Measurements from ENCODE around the gene CAPN14.

The CAPN14 gene

DNA sequence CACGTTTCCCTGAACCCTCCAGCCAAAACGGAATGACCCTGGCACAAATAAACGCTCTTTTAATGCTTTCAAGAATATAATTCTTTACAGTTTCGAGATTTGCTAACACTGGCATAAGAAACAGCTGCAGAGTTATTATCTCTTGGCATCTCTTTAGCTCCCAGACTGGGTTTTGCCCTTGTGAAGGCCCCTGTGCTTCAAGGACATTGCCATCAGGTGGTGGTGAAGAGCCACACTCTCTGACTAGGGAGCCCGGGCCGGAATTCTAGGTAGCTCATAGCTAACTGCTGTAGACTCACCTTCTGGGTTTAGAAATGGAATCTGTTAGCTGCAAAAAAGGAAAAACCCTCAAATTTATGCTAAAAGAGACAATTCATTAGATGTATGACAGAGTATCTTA lies 65.8 kb downstream of the CAPN14 start:
- ChIA-PET POLR2A (no interaction called here), CTCF (interaction anchor here (0.7 to 3.7 kb wide), 8 partner anchors 11 to 439 kb away, joined by 3 to 22 read pairs (median 4); partner anchors contain the start of gene GALNT14)
- Histone ChIP-seq H3K36me3 (ENCODE audit: control insufficient read depth in 2 of 2, insufficient read depth in 1 of 2, low read length in 2 of 2) (no peaks in the 10 kb centered on the region), H3K27ac (ENCODE audit: extremely low read depth, low read depth, low read length) (no peak overlapping the region), H3K9me3 (ENCODE audit: control insufficient read depth, insufficient read depth, low read depth, low read length) (no peaks in the 10 kb centered on the region), H3K4me3 (ENCODE audit: low read depth, low read length) (no peak overlapping the region), H3K4me1 (ENCODE audit: control insufficient read depth, insufficient read depth, low read length) (no peaks in the 10 kb centered on the region)
- TF ChIP-seq ZFP69B (tag by site-specific recombination; IDR thresholded peaks at IDR 0.05) = no peak
- no peak for TF ChIP-seq KLF9 (tag by site-specific recombination; IDR thresholded peaks at IDR 0.05; ENCODE audit: low read depth)
- TF ChIP-seq, protein P1, sequence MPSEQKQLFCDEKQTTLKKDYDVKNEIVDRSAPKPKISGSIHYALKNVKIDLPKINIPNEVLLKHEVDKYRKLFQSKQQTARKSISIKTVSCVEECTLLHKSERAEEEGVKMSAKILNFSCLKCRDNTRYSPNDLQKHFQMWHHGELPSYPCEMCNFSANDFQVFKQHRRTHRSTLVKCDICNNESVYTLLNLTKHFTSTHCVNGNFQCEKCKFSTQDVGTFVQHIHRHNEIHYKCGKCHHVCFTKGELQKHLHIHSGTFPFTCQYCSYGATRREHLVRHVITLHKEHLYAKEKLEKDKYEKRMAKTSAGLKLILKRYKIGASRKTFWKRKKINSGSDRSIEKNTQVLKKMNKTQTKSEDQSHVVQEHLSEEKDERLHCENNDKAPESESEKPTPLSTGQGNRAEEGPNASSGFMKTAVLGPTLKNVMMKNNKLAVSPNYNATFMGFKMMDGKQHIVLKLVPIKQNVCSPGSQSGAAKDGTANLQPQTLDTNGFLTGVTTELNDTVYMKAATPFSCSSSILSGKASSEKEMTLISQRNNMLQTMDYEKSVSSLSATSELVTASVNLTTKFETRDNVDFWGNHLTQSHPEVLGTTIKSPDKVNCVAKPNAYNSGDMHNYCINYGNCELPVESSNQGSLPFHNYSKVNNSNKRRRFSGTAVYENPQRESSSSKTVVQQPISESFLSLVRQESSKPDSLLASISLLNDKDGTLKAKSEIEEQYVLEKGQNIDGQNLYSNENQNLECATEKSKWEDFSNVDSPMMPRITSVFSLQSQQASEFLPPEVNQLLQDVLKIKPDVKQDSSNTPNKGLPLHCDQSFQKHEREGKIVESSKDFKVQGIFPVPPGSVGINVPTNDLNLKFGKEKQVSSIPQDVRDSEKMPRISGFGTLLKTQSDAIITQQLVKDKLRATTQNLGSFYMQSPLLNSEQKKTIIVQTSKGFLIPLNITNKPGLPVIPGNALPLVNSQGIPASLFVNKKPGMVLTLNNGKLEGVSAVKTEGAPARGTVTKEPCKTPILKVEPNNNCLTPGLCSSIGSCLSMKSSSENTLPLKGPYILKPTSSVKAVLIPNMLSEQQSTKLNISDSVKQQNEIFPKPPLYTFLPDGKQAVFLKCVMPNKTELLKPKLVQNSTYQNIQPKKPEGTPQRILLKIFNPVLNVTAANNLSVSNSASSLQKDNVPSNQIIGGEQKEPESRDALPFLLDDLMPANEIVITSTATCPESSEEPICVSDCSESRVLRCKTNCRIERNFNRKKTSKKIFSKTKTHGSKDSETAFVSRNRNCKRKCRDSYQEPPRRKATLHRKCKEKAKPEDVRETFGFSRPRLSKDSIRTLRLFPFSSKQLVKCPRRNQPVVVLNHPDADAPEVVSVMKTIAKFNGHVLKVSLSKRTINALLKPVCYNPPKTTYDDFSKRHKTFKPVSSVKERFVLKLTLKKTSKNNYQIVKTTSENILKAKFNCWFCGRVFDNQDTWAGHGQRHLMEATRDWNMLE (tag by site-specific recombination; conservative IDR thresholded peaks at IDR 0.05; ENCODE audit: low read depth) = no peak
- TF ChIP-seq HOXC10 (CRISPR knock-in tag; IDR thresholded peaks at IDR 0.05) = no peak
- TF ChIP-seq ZNF10 (tag by site-specific recombination; IDR thresholded peaks at IDR 0.05) = no peak
- TF ChIP-seq, protein P2, sequence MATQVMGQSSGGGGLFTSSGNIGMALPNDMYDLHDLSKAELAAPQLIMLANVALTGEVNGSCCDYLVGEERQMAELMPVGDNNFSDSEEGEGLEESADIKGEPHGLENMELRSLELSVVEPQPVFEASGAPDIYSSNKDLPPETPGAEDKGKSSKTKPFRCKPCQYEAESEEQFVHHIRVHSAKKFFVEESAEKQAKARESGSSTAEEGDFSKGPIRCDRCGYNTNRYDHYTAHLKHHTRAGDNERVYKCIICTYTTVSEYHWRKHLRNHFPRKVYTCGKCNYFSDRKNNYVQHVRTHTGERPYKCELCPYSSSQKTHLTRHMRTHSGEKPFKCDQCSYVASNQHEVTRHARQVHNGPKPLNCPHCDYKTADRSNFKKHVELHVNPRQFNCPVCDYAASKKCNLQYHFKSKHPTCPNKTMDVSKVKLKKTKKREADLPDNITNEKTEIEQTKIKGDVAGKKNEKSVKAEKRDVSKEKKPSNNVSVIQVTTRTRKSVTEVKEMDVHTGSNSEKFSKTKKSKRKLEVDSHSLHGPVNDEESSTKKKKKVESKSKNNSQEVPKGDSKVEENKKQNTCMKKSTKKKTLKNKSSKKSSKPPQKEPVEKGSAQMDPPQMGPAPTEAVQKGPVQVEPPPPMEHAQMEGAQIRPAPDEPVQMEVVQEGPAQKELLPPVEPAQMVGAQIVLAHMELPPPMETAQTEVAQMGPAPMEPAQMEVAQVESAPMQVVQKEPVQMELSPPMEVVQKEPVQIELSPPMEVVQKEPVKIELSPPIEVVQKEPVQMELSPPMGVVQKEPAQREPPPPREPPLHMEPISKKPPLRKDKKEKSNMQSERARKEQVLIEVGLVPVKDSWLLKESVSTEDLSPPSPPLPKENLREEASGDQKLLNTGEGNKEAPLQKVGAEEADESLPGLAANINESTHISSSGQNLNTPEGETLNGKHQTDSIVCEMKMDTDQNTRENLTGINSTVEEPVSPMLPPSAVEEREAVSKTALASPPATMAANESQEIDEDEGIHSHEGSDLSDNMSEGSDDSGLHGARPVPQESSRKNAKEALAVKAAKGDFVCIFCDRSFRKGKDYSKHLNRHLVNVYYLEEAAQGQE (tag by site-specific recombination; IDR thresholded peaks at IDR 0.05) = no peak
- TF ChIP-seq, protein P3, sequence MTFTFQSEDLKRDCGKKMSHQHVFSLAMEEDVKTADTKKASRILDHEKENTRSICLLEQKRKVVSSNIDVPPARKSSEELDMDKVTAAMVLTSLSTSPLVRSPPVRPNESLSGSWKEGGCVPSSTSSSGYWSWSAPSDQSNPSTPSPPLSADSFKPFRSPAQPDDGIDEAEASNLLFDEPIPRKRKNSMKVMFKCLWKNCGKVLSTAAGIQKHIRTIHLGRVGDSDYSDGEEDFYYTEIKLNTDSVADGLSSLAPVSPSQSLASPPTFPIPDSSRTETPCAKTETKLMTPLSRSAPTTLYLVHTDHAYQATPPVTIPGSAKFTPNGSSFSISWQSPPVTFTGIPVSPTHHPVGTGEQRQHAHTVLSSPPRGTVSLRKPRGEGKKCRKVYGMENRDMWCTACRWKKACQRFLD (tag by site-specific recombination; IDR thresholded peaks at IDR 0.05) = no peak
- no peak for TF ChIP-seq ZNF37A (tag by site-specific recombination; IDR thresholded peaks at IDR 0.05)
- no peak for TF ChIP-seq ZNF214 (tag by site-specific recombination; IDR thresholded peaks at IDR 0.05; ENCODE audit: borderline replicate concordance)
- no peak for TF ChIP-seq ZNF169 (tag by site-specific recombination; IDR thresholded peaks at IDR 0.05)
- TF ChIP-seq, protein P4, sequence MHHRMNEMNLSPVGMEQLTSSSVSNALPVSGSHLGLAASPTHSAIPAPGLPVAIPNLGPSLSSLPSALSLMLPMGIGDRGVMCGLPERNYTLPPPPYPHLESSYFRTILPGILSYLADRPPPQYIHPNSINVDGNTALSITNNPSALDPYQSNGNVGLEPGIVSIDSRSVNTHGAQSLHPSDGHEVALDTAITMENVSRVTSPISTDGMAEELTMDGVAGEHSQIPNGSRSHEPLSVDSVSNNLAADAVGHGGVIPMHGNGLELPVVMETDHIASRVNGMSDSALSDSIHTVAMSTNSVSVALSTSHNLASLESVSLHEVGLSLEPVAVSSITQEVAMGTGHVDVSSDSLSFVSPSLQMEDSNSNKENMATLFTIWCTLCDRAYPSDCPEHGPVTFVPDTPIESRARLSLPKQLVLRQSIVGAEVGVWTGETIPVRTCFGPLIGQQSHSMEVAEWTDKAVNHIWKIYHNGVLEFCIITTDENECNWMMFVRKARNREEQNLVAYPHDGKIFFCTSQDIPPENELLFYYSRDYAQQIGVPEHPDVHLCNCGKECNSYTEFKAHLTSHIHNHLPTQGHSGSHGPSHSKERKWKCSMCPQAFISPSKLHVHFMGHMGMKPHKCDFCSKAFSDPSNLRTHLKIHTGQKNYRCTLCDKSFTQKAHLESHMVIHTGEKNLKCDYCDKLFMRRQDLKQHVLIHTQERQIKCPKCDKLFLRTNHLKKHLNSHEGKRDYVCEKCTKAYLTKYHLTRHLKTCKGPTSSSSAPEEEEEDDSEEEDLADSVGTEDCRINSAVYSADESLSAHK (tag by site-specific recombination; IDR thresholded peaks at IDR 0.05) = no peak
- no peak for TF ChIP-seq GLIS1 (tag by site-specific recombination; IDR thresholded peaks at IDR 0.05)

DNA sequence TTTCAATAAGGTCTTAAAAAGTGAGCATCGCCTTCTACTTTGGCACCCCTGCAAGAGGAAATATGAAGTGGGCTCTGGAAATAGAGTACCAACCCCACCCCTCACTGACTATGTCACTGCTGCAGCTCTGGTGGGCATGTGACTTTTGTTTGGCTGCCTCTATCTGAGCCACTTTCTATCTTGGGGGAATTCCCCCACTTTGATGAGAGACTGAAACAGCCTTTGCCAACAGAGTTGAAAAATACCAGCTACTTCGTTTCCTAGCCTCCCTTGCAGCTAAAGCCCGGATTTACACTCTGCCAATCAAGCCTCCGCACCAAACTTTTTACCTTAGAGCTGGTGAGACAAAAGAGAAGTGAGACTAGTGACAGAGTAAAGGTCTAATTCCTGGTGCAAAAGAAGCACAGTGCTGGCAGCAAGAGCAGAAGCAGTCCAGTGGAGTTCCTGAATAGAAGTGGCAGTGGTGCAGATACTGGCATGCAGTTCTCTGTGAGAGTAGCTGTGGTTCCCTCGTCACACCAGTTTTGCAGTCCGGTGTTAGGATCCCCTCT lies 67.1 kb downstream of the CAPN14 start:
- H3K9me3 ChIP-seq (ENCODE audit: control insufficient read depth, insufficient read depth, low read depth, low read length) = no peaks in the 10 kb centered on the region
- H3K4me3 ChIP-seq (ENCODE audit: low read depth, low read length) = no peak overlapping the region
- no peaks in the 10 kb centered on the region for H3K36me3 ChIP-seq (ENCODE audit: control insufficient read depth in 2 of 2, insufficient read depth in 1 of 2, low read length in 2 of 2)
- POLR2A ChIA-PET = no interaction called here
- no peaks in the 10 kb centered on the region for H3K4me1 ChIP-seq (ENCODE audit: control insufficient read depth, insufficient read depth, low read length)
- CTCF ChIA-PET = interaction anchor here (0.7 to 3.7 kb wide), 3 partner anchors 9 to 73 kb away, joined by 3 to 22 read pairs (median 4); no protein-coding TSS in a partner anchor
- TF ChIP-seq ZNF10 (tag by site-specific recombination; IDR thresholded peaks at IDR 0.05) = no peak
- TF ChIP-seq, protein P5, sequence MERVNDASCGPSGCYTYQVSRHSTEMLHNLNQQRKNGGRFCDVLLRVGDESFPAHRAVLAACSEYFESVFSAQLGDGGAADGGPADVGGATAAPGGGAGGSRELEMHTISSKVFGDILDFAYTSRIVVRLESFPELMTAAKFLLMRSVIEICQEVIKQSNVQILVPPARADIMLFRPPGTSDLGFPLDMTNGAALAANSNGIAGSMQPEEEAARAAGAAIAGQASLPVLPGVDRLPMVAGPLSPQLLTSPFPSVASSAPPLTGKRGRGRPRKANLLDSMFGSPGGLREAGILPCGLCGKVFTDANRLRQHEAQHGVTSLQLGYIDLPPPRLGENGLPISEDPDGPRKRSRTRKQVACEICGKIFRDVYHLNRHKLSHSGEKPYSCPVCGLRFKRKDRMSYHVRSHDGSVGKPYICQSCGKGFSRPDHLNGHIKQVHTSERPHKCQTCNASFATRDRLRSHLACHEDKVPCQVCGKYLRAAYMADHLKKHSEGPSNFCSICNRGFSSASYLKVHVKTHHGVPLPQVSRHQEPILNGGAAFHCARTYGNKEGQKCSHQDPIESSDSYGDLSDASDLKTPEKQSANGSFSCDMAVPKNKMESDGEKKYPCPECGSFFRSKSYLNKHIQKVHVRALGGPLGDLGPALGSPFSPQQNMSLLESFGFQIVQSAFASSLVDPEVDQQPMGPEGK (tag by site-specific recombination; IDR thresholded peaks at IDR 0.05) = no peak
- TF ChIP-seq ZNF266 (tag by site-specific recombination; IDR thresholded peaks at IDR 0.05; ENCODE audit: low read depth) = no peak
- TF ChIP-seq ZNF391 (tag by site-specific recombination; IDR thresholded peaks at IDR 0.05; ENCODE audit: borderline replicate concordance, low read depth) = no peak
- no peak overlapping the region for H3K27ac ChIP-seq (ENCODE audit: extremely low read depth, low read depth, low read length)
